Omental fat pad (tissue), 4 donors: ENCODE data around the gene UTY. TPM values are rescaled to one million over a fixed set of nuclear protein-coding genes. Genes with fewer than 3 reads are reported as not detected.

Experiments
- ATAC-seq: fragments of 150-250 bp; one replicate; pipeline ENCODE4 v1.9.1; 2016; ENCODE audit warnings: mild to moderate bottlenecking, moderate library complexity; ENCODE audit not compliant: low FRiP score
- DNase-seq: peaks from one replicate; pipeline ENCODE4 v3.0.0-alpha.2; 2019; ENCODE audit warnings: low spot score
- total RNA-seq, 4 donors: library from RNA; depleted of rRNA; stranded (reverse); fragments of >200 nt; gene quantifications; one replicate each; pipeline ENCODE4 v1.1.0, GENCODE V29; 2016
- TF ChIP-seq, protein P1 (sequence below), 3 donors: fragments of 450-650 bp; IDR thresholded peaks; one replicate each; pipeline ENCODE4 v1.5.1; 2016 to 2017; ENCODE audit warnings: antibody characterized with exemption in 3 of 3, mild to moderate bottlenecking in 3 of 3, moderate library complexity in 2 of 3

Gene UTY
- total RNA-seq, 4 donors from 2014 or later = 0.13 to 57.4 (median 32.3) TPM; not detected in 1

DNA sequence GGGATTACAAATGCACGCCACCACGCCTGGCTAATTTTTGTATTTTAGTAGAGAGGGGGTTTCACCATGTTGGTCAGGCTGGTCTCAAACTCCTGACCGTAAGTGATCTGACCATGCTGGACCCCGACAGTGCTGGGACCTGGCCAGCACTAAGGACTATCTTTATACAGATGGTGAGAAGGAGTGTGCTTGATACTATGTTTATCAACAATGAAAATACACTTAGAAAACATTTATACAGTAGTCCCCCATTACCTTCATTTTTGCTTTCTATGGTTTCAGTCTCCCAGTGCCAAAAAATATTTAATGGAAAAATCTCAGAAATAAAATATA is 111.4 kb downstream of the UTY start:
- no peak for ATAC-seq
- no peak for DNase-seq
- TF ChIP-seq, protein P1, sequence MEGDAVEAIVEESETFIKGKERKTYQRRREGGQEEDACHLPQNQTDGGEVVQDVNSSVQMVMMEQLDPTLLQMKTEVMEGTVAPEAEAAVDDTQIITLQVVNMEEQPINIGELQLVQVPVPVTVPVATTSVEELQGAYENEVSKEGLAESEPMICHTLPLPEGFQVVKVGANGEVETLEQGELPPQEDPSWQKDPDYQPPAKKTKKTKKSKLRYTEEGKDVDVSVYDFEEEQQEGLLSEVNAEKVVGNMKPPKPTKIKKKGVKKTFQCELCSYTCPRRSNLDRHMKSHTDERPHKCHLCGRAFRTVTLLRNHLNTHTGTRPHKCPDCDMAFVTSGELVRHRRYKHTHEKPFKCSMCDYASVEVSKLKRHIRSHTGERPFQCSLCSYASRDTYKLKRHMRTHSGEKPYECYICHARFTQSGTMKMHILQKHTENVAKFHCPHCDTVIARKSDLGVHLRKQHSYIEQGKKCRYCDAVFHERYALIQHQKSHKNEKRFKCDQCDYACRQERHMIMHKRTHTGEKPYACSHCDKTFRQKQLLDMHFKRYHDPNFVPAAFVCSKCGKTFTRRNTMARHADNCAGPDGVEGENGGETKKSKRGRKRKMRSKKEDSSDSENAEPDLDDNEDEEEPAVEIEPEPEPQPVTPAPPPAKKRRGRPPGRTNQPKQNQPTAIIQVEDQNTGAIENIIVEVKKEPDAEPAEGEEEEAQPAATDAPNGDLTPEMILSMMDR (IDR thresholded peaks at IDR 0.05) = no peak

DNA sequence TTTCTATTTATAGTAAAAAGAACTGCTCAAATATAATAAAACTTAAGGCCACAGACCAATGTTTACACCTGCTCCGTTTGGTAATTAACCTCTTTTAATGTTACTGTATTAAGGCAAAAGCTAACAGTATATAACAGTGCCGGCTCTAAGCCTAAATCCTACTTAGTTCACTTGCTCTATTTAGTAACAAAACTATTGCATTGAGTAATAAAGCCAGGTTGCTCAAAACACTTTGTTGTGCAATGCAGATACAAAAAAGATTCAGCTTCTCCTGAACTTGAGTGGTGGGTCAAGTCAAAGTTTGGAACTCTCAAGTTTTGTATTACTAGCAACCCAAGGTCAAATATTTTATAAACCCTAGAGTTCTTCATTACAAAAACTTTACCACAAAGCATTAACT is 116.2 kb downstream of the UTY start:
- TF ChIP-seq, protein P1 (IDR thresholded peaks at IDR 0.05) = no peak
- no peak for ATAC-seq
- no peak for DNase-seq

DNA sequence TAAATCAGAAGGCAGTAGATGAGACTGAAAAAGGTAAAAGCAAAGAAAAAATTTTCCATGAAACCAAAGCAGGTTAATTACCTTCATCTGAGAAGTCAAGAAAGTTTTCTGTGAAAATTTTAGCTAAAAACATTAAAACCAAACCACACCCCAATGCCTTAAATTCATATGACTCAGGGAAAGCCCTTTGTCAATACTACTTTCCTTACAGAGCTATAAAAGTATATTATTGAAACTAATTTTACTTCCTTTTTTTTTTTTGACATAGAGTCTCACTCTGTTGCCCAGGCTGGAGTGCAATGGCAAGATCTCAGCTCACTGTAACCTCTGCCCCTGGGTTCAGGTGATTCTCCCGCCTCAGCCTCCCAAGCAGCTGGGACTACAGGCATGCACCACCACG is 117.2 kb downstream of the UTY start:
- DNase-seq (no peak), ATAC-seq (no peak)
- TF ChIP-seq, protein P1 (IDR thresholded peaks at IDR 0.05) = no peak

DNA sequence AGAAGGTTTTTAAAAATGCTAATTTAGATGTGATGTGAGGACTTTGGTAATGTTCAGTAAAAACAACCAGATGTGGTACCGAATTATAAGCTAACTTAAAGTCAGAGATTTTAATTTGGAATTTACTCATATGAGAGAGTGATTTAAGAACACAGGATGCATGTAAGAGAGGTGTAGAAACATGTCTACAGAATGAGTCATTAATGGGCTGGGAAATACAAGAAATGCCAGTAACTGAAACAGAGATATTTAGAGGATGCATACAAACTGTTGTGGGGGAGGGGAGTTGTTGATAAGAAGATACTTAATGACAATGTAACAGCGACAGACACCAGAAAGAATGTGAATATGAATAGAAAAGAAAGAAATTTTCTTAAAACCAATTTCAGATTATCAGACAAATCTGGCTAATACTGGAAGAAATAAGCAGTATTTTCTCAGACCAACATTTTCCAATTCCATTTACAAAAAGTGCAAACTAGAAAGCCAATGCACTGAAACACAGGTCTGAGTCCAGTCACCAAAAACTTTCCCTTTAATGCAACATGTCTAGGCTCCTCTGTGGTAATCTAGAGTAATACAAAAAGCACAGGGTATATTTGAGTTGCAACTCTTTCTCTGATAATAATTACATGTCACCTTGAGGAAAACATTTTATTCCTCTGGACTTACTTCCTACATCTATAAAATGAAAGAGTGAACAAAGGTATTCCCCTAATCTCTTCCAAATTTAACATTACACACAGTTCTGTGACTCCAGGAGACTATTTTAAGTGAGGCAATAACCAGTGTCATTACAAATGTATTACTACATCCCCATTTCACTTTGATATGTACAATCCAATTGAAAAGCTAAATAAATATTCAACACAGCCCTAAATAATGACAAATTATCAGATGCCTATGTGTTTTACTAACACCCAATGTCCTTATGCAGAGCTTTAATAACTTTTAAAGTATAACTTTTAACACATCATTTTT is 117.9 kb downstream of the UTY start:
- DNase-seq (no peak), ATAC-seq (no peak)
- TF ChIP-seq, protein P1 (IDR thresholded peaks at IDR 0.05) = no peak

DNA sequence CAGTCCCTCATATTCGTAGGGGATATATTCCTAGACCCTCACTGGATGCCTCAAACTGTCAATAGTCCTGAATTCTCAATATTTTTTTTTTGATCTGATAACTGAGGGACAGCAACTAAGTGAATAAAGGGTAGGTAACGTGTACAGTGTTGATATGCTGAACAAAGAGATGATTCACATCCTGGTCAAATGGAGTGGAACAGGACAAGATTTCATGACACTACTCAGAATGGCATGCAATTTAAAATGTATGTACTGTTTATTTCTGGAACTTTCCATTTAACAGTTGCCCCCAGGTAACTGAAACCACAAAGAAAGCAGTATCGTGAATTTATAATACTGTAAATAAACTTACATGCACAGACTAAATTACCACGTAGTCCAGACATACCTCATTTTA is 128.4 kb downstream of the UTY start:
- ATAC-seq (no peak), DNase-seq (no peak)
- TF ChIP-seq, protein P1 (IDR thresholded peaks at IDR 0.05) = no peak

DNA sequence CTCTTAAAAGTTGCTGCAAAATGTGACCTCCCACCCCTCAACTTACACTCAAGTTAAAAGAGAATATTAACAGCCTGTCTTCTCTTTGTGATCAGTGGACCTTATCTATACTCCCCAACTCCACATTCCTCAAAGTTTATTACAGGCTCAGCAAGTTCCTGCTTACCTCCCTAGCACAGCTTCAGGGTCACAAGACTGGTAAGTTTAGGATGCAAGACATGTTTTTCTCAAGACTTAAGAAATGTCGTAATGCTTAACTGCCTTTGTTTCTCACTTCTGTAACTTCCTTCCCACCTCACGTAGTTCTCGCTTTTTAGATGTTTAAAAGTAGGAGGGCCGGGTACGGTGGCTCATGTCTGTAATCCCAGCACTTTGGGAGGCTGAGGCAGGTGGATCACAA is 132.7 kb downstream of the UTY start:
- DNase-seq (no peak), ATAC-seq (no peak)
- TF ChIP-seq, protein P1 (IDR thresholded peaks at IDR 0.05) = no peak

DNA sequence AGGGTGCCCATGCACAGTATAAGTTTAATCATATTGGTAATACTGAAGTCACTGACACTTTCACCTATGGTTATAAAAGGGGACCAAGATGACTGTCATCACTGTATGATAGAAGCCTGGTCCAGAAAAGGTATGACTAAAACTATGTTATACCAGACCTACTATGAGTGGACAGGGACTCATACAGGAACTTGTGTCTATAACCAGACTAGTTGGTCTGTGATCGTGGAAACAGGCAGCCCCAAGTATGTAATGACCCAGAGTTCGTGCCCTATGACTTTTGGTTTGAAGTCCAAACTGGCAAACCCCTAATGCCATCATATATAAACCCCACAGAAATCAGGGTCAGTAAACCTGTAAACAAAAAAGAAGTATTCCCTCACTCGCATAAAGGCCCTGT is 134.3 kb downstream of the UTY start:
- no peak for ATAC-seq
- DNase-seq = no peak
- TF ChIP-seq, protein P1 (IDR thresholded peaks at IDR 0.05) = no peak
